ENCODE measurements around the gene CPEB4. TPM values are rescaled to one million over a fixed set of nuclear protein-coding genes. Genes with fewer than 3 reads are reported as not detected.
A peak's percentile ranks its signal among the peaks of the same experiment; 100 is the strongest.

The CPEB4 gene
- total and polyA plus RNA-seq, 10 donors, result 2.3 to 107 (median 81.0) TPM

DNA sequence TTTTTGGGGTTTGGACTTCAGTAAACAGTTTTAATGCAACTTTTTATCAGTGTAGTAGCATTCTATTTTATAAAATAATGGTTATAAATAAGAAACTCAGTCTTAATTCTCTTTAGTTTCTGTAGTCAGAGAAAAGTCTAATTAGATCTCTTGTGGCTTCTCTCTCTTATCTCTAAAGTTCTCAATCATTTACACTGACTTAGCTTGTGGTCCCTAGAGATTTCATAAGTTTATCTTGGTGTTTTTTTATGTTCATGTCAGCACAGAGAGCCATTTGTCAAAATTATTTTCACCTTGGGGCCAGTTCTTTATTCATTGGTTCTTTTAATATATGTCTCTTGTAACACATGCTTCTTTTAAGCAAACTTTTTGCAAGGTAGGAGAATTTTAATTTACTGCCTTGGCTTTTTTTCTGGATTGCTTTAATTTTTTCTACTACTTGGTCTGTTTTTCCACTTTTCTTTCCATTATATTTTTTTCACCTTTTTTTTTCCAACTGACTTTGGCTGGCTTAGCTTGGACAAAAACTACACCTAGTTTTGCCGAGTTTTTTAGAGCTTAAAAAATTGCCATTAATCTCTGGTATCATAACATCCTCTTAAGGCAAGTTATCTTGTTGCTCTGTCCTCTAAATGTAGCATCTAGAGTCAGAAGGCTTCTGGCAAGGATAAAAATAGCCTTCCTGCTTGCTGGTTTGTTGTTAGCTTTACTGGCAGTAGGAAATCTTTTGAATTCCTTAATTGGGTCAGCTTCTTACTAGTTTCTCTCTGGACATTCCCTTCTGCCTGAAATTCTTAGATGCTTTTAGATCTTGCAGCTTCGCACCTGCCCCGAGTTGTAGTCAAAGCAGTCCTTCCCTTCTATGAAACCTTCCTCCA, 35.3 kb downstream of the CPEB4 start:
- H3K4me3 ChIP-seq, result no peak overlapping the region
- TF ChIP-seq POLR2AphosphoS5 (IDR thresholded peaks at IDR 0.05), result no peak
- TF ChIP-seq POLR2A (IDR thresholded peaks at IDR 0.05), result no peak
- TF ChIP-seq, protein P1, sequence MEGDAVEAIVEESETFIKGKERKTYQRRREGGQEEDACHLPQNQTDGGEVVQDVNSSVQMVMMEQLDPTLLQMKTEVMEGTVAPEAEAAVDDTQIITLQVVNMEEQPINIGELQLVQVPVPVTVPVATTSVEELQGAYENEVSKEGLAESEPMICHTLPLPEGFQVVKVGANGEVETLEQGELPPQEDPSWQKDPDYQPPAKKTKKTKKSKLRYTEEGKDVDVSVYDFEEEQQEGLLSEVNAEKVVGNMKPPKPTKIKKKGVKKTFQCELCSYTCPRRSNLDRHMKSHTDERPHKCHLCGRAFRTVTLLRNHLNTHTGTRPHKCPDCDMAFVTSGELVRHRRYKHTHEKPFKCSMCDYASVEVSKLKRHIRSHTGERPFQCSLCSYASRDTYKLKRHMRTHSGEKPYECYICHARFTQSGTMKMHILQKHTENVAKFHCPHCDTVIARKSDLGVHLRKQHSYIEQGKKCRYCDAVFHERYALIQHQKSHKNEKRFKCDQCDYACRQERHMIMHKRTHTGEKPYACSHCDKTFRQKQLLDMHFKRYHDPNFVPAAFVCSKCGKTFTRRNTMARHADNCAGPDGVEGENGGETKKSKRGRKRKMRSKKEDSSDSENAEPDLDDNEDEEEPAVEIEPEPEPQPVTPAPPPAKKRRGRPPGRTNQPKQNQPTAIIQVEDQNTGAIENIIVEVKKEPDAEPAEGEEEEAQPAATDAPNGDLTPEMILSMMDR (IDR thresholded peaks at IDR 0.05 in 8 of 11, conservative IDR thresholded peaks at IDR 0.05 in 3 of 11), result no peak
- H3K9me3 ChIP-seq, result no peaks in the 10 kb centered on the region
- H3K36me3 ChIP-seq, result peaks cover 0 to 37% (median 0%) of the 10 kb centered on the region in 6 donors
- 47 to 66% (median 59%) methylated on average over 3 of the region's 3 CpGs for WGBS, 5 donors
- intact Hi-C loops (cut with DNase I; ENCODE audit: low total_unique reads), result no loop called here
- no peaks in the 10 kb centered on the region for H3K27me3 ChIP-seq (replicated peaks in 1 of 7)
- peak overlapping the region in 6 of 8 donors; percentile 20 to 85 (median 50) for H3K27ac ChIP-seq
- no peak for DNase-seq
- peaks cover 34 to 97% (median 78%) of the 10 kb centered on the region in 6 donors for H3K4me1 ChIP-seq

DNA sequence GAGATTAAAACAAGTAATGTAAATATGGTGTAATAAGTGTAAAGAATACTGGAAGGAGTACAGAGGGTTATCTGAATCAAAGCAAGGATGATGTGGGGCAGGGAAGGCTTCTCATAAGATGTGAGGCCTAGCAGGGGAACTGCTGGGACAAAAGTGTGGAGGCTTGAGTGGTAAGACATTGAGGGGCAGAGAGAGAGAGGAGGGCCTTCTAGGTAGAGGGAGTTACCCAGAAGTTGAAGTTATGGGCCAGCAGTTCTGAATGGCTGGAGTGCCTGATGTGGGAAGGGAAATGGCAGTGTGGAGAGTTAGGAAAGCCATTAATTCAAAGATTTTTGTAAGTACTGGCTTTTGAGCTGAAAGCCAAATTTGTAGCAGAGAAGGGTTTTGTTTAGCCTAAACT, 36.8 kb downstream of the CPEB4 start:
- intact Hi-C loops (cut with DNase I; ENCODE audit: low total_unique reads), result no loop called here
- no peak overlapping the region for H3K4me3 ChIP-seq
- H3K4me1 ChIP-seq, result peaks cover 30 to 95% (median 75%) of the 10 kb centered on the region in 6 donors
- H3K9me3 ChIP-seq, result no peaks in the 10 kb centered on the region
- peaks cover 0 to 37% (median 0%) of the 10 kb centered on the region in 6 donors for H3K36me3 ChIP-seq
- peak overlapping the region in 5 of 8 donors; percentile 7 to 85 (median 56) for H3K27ac ChIP-seq
- H3K27me3 ChIP-seq (replicated peaks in 1 of 7), result no peaks in the 10 kb centered on the region
- DNase-seq, result no peak
- TF ChIP-seq, protein P1 (IDR thresholded peaks at IDR 0.05 in 8 of 11, conservative IDR thresholded peaks at IDR 0.05 in 3 of 11), result no peak
- TF ChIP-seq POLR2AphosphoS5 (IDR thresholded peaks at IDR 0.05) (no peak), POLR2A (IDR thresholded peaks at IDR 0.05) (no peak)

DNA sequence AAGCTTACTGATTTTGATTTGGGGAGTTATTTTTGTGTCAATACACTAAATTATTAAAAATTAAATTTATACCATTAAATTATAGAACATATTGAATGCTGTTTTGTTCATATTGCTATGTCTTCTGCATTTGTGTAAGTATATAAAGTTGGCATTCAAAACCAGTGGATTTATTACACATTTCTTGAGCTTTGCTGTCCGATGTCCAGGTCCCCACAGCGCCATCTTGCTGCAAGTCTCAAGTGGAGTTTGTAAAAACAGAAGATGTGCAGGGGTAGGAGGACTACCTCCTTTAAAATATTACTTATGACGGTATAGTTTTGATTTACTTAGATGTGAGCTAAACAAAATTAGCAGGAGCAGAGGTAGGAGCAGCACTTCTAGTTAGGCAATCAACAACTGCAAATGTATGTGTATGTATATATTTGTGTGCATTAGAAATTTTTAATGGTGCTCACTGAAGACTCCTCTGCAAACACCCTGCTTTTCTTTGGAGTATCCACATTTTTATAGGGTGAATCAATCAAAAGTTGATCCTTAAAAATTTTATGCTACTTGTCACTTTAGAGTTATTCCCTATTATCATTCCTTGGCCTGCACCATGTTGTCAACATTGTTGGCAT, 37.4 kb downstream of the CPEB4 start:
- WGBS, 5 donors, result 26 to 36% (median 32%) methylated on average over 3 of the region's 3 CpGs
- Histone ChIP-seq H3K27ac (peak overlapping the region in 5 of 8 donors; percentile 7 to 85 (median 56)), H3K4me1 (peaks cover 24 to 93% (median 69%) of the 10 kb centered on the region in 6 donors), H3K36me3 (peaks cover 0 to 42% (median 0%) of the 10 kb centered on the region in 6 donors), H3K4me3 (no peak overlapping the region), H3K9me3 (no peaks in the 10 kb centered on the region), H3K27me3 (replicated peaks in 1 of 7) (no peaks in the 10 kb centered on the region)
- intact Hi-C loops (cut with DNase I; ENCODE audit: low total_unique reads), result no loop called here
- peak; percentile 82 for DNase-seq
- TF ChIP-seq POLR2AphosphoS5 (IDR thresholded peaks at IDR 0.05), result no peak
- TF ChIP-seq, protein P1 (IDR thresholded peaks at IDR 0.05 in 8 of 11, conservative IDR thresholded peaks at IDR 0.05 in 3 of 11), result peak in 7 of 11 experiments; percentile 43 to 59 (median 52)

DNA sequence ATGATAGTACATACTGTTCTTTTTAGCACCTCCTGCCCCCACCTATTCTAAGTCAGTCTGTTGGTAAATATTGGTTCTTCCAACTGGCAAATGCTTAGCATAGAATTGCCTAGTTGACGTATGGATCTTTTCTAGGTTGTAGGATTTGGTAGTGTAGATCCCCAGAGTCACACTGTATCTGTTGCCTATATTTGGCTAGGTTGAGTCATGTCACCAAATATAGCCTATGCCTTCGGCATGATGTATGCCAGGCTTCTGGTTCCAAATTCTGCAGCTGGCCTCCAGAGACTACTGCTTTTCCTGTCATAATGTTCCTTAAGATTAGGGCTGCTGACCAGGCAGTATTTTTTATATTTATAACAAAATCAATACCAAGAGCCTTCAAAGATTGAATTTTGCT, 38.2 kb downstream of the CPEB4 start:
- WGBS, 5 donors, result 53 to 78% (median 73%) methylated on average over 2 of the region's 2 CpGs
- H3K4me1 ChIP-seq, result peaks cover 21 to 89% (median 61%) of the 10 kb centered on the region in 6 donors
- TF ChIP-seq POLR2AphosphoS5 (IDR thresholded peaks at IDR 0.05) (no peak), POLR2A (IDR thresholded peaks at IDR 0.05) (no peak)
- TF ChIP-seq, protein P1 (IDR thresholded peaks at IDR 0.05 in 8 of 11, conservative IDR thresholded peaks at IDR 0.05 in 3 of 11), result no peak
- no peak for DNase-seq
- intact Hi-C loops (cut with DNase I; ENCODE audit: low total_unique reads), result no loop called here
- no peak overlapping the region for H3K27ac ChIP-seq
- peaks cover 0 to 49% (median 0%) of the 10 kb centered on the region in 6 donors for H3K36me3 ChIP-seq
- H3K27me3 ChIP-seq (replicated peaks in 1 of 7), result no peaks in the 10 kb centered on the region
- H3K4me3 ChIP-seq, result no peak overlapping the region
- no peaks in the 10 kb centered on the region for H3K9me3 ChIP-seq
